GM12891 (cell line): ENCODE data around the gene TMEM164.

ENCODE experiments used
- POLR2A ChIP-seq: IDR thresholded peaks from 2 replicates; pipeline ENCODE4 v1.6.1; 2011; ENCODE audit warnings: low read depth, low read length, control low read depth
- SPI1 ChIP-seq: IDR thresholded peaks from 2 replicates; pipeline ENCODE4 v1.6.1; 2011; ENCODE audit warnings: low read depth, low read length, control low read depth

DNA sequence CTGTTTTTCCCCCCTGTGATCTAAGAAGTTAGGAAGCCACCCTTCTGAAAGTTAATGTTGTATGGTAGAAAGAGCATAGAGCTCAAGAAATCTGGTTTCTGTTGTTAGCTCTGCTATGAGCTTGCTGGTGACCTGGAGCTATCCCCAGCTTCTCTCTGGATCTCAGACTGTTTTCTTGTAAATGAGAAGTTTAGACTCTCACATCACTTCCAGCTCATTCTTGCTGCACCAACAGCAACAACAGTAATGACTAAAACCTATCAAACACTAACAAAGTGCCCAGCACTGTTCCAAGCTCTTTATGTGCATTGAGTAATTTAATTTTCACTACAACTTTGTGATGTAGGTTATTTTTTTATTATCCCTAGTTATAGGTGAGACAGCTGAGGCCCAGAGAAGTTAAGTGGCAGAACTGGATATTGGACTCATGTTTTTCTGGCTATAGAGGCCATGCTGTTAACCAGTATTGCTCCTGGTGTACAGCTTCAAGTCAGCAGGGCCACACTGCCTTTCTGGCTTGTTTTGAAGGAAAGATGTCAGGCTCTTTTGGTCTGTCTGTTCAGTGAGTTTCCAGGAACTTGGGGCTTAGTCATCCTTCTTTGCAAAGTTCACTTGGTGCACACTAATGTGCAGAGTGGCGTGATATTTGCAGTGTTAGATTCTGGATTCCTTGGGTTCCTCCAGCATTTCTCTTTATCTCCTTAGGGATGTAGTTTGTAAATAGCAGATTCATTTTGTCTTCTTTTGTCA lies 27.8 kb upstream of the TMEM164 start:
- TF ChIP-seq POLR2A (no peak), SPI1 (no peak)
